Suprapubic skin (tissue), 4 donors: Measurements from ENCODE around the gene SLC26A8. TPM values are rescaled to one million over a fixed set of nuclear protein-coding genes. Genes with fewer than 3 reads are reported as not detected.
"Not testable (repeated sequence)": the region's sequence is repeated elsewhere in the genome, so short reads cannot be mapped to it uniquely, and the experiment has no call there.

Source experiments
- DNase-seq, 2 donors: peaks; one replicate each; pipeline ENCODE4 v3.0.0-alpha.2; 2019; ENCODE audit warnings: low spot score in 2 of 2
- H3K27ac ChIP-seq: fragments of 200-600 bp; sonication (generic); one replicate; pipeline ENCODE4 v1.5.1; 2019
- H3K27me3 ChIP-seq: fragments of 200-600 bp; sonication (generic); one replicate; pipeline ENCODE4 v1.5.1; 2019
- H3K36me3 ChIP-seq: fragments of 200-600 bp; sonication (generic); one replicate; pipeline ENCODE4 v1.5.1; 2019
- H3K4me1 ChIP-seq: fragments of 200-600 bp; sonication (generic); one replicate; pipeline ENCODE4 v1.5.1; 2019
- H3K4me3 ChIP-seq: fragments of 200-600 bp; sonication (generic); one replicate; pipeline ENCODE4 v1.5.1; 2019; ENCODE audit warnings: mild to moderate bottlenecking
- H3K9me3 ChIP-seq: fragments of 200-600 bp; sonication (generic); one replicate; pipeline ENCODE4 v1.5.1; 2019
- EP300 ChIP-seq: sonication (generic); formaldehyde crosslinking; IDR thresholded peaks from one replicate; pipeline ENCODE4 v1.6.1; 2017; ENCODE audit warnings: antibody characterized with exemption
- POLR2A ChIP-seq, 2 donors: fragments of 450-650 bp; IDR thresholded peaks; one replicate each; pipeline ENCODE4 v1.6.1; 2017; ENCODE audit warnings: antibody characterized with exemption in 2 of 2, mild to moderate bottlenecking in 2 of 2, moderate library complexity in 2 of 2
- POLR2AphosphoS5 ChIP-seq, 3 donors: sonication (generic); formaldehyde crosslinking; IDR thresholded peaks; one replicate each; pipeline ENCODE4 v1.6.1; 2017; ENCODE audit warnings: antibody characterized with exemption in 3 of 3
- WGBS: methylation state at CpG from one replicate; pipeline ENCODE4 v1.1.5; 2018; 5-methylcytosine and 5-hydroxymethylcytosine counted together
- total RNA-seq, 4 donors: library from RNA; depleted of rRNA; stranded (reverse); fragments of >200 nt; gene quantifications; one replicate each; pipeline ENCODE4 v1.1.0, GENCODE V29; 2016
- TF ChIP-seq, protein P1 (sequence below), 2 donors: fragments of 200-600 bp in 1 of 2; fragments of 450-650 bp in 1 of 2; sonication (generic) in 1 of 2; IDR thresholded peaks; one replicate each; pipeline ENCODE4 v1.5.1; 2016 to 2019; ENCODE audit warnings: antibody characterized with exemption in 2 of 2, mild to moderate bottlenecking in 1 of 2, moderate library complexity in 1 of 2

Gene SLC26A8
- total RNA-seq, 4 donors from 2014 or later, result not detected

DNA sequence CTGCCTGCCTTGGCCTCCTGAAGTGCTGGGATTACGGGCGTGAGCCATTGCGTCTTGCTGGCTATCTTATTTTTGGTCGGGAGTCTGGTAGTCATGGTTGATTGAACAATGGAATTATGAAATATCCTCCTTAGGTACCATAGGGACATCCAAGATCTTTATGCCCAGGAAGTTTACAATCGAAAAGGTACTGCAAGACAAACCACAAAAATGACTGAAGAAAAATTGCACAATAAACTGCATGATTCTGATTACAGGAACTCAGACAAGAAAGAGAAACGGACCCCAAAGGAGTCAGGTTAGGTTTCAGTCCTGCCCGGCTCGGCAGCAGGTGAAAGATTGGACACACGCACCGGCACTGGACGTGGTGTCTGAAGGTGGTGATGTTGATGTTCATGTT, 5.3 kb downstream of the SLC26A8 start:
- Histone ChIP-seq H3K36me3 (no peaks in the 10 kb centered on the region), H3K27me3 (peaks cover 4% of the 10 kb centered on the region), H3K4me1 (peaks cover under 1% of the 10 kb centered on the region), H3K9me3 (no peaks in the 10 kb centered on the region), H3K4me3 (no peak overlapping the region), H3K27ac (no peak overlapping the region)
- TF ChIP-seq EP300, result no peak
- TF ChIP-seq, protein P1, sequence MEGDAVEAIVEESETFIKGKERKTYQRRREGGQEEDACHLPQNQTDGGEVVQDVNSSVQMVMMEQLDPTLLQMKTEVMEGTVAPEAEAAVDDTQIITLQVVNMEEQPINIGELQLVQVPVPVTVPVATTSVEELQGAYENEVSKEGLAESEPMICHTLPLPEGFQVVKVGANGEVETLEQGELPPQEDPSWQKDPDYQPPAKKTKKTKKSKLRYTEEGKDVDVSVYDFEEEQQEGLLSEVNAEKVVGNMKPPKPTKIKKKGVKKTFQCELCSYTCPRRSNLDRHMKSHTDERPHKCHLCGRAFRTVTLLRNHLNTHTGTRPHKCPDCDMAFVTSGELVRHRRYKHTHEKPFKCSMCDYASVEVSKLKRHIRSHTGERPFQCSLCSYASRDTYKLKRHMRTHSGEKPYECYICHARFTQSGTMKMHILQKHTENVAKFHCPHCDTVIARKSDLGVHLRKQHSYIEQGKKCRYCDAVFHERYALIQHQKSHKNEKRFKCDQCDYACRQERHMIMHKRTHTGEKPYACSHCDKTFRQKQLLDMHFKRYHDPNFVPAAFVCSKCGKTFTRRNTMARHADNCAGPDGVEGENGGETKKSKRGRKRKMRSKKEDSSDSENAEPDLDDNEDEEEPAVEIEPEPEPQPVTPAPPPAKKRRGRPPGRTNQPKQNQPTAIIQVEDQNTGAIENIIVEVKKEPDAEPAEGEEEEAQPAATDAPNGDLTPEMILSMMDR (IDR thresholded peaks at IDR 0.05), result no peak
- TF ChIP-seq POLR2AphosphoS5 (IDR thresholded peaks at IDR 0.05), result no peak
- TF ChIP-seq POLR2A (IDR thresholded peaks at IDR 0.05), result no peak
- 88% methylated on average over 11 of the region's 11 CpGs for WGBS
- no peak for DNase-seq

DNA sequence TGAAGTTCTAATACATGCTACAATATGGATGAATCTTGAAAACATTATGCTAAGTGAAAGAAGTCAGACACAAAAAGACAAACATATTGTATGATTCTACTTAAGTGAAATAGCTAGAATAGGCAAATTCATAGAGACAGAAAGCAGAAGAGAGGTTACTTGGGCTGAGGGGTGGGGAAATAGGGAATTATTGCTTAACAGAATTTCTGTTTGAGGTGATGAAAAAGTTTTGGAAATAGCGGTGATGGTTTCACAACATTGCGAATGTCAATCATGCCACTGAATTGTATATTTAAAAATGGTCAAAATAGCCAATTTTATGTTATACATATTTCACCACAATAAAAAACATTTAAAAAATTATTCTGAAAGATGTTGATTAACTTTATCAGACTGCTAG, 6.1 kb downstream of the SLC26A8 start:
- no peaks in the 10 kb centered on the region for H3K36me3 ChIP-seq
- no peak for DNase-seq
- TF ChIP-seq POLR2AphosphoS5 (IDR thresholded peaks at IDR 0.05) (no peak), EP300 (no peak), POLR2A (IDR thresholded peaks at IDR 0.05) (no peak)
- TF ChIP-seq, protein P1 (IDR thresholded peaks at IDR 0.05), result no peak
- 96% methylated on average over 2 of the region's 2 CpGs for WGBS
- no peaks in the 10 kb centered on the region for H3K27me3 ChIP-seq
- no peaks in the 10 kb centered on the region for H3K4me1 ChIP-seq
- no peaks in the 10 kb centered on the region for H3K9me3 ChIP-seq
- H3K27ac ChIP-seq, result no peak overlapping the region
- H3K4me3 ChIP-seq, result no peak overlapping the region

DNA sequence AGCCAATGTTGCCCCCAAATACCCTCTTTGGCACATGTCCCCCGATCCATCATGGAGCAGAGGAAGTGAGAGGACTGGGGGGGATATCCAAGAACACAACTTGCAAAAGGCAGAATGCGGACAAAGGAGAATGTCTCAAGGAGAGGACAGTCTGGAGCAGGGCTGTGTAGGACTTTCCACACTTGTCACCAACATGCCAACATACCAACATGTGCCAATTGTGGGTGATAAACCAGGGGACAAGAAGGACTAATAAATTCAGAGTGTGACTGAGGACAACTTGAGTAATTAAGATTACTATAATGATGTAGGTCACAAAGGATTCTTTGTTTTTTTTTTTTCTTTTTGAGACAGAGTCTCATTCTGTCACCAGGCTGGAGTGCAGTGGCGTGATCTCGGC, 8.8 kb downstream of the SLC26A8 start:
- WGBS, result 85% methylated on average over 4 of the region's 4 CpGs
- Histone ChIP-seq H3K27ac (no peak overlapping the region), H3K9me3 (no peaks in the 10 kb centered on the region), H3K27me3 (no peaks in the 10 kb centered on the region), H3K36me3 (no peaks in the 10 kb centered on the region), H3K4me1 (no peaks in the 10 kb centered on the region), H3K4me3 (no peak overlapping the region)
- no peak for DNase-seq
- TF ChIP-seq EP300, result no peak
- no peak for TF ChIP-seq POLR2AphosphoS5 (IDR thresholded peaks at IDR 0.05)
- TF ChIP-seq, protein P1 (IDR thresholded peaks at IDR 0.05), result no peak
- TF ChIP-seq POLR2A (IDR thresholded peaks at IDR 0.05), result no peak

DNA sequence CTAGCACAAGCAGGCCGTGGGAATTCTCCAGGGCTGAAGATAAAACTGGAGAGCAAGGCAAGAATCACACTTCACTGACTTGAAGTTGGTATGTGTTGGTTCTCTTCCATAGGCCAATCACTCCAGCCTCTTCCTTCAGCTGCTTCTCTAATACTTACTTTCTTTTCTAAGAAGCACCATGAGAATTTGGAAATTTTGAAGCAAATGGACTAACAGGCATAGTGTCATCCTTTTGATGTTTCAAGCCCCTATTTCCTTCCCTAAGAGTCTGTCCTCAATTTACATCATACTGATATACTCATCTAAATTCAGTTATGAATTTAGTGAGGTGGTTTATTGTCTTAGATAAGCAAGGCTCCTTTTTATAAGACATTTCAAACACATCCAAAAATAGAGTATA, 24.0 kb downstream of the SLC26A8 start:
- H3K9me3 ChIP-seq, result no peaks in the 10 kb centered on the region
- H3K27ac ChIP-seq, result no peak overlapping the region
- no peaks in the 10 kb centered on the region for H3K36me3 ChIP-seq
- H3K27me3 ChIP-seq, result no peaks in the 10 kb centered on the region
- DNase-seq, result no peak
- TF ChIP-seq, protein P1 (IDR thresholded peaks at IDR 0.05), result no peak
- TF ChIP-seq POLR2AphosphoS5 (IDR thresholded peaks at IDR 0.05), result no peak
- no peak for TF ChIP-seq EP300
- no peak for TF ChIP-seq POLR2A (IDR thresholded peaks at IDR 0.05)
- no peak overlapping the region for H3K4me3 ChIP-seq
- H3K4me1 ChIP-seq, result no peaks in the 10 kb centered on the region
- WGBS, result 83% methylated on average over 1 of the region's 1 CpG

DNA sequence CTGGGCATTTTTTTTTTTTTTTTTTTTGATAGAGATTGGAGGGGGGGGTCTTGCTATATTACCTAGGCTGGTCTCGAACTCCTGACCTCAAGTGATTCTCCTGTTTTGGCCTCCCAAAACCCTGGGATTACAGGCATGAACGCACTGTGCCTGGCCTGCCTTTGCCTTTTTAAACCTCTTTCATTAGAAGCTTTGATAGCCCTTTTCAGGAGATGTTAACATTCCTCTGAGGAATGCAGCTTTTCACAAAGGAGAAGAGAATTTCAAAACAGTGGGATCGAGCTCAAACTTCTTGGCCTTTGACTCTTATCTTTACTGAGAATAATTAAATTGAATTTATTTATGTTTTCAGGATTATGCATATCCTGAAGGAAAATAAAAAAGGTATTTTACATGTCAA, 31.3 kb downstream of the SLC26A8 start:
- 79% methylated on average over 3 of the region's 3 CpGs for WGBS
- TF ChIP-seq POLR2A (IDR thresholded peaks at IDR 0.05) (no peak), EP300 (no peak), POLR2AphosphoS5 (IDR thresholded peaks at IDR 0.05) (no peak)
- TF ChIP-seq, protein P1 (IDR thresholded peaks at IDR 0.05), result no peak
- Histone ChIP-seq H3K9me3 (no peaks in the 10 kb centered on the region), H3K36me3 (no peaks in the 10 kb centered on the region), H3K27ac (no peak overlapping the region), H3K4me1 (no peaks in the 10 kb centered on the region), H3K4me3 (no peak overlapping the region), H3K27me3 (no peaks in the 10 kb centered on the region)
- no peak for DNase-seq

DNA sequence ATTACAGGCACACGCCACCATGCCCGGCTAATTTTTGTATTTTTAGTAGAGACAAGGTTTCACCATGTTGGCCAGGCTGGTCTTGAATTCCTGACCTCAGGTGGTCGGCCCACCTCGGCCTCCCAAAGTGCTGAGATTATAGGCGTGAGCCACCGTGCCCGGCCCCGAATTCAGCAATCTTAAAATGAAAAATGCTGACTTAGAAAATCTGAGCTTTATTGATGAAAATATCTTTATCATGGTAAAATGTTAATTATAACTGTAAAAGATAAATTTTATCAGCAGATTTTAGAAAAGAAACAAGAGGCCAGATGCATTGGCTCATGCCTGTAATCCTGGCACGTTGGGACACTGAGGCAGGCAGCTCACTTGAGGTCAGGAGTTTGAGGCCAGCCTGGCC, 36.4 kb downstream of the SLC26A8 start:
- 90% methylated on average over 9 of the region's 9 CpGs for WGBS
- not testable (repeated sequence) for H3K4me3 ChIP-seq, DNase-seq, H3K9me3 ChIP-seq, H3K36me3 ChIP-seq, H3K4me1 ChIP-seq, H3K27me3 ChIP-seq, H3K27ac ChIP-seq
